ENCODE measurements around the gene SELENOK. TPM values are rescaled to one million over a fixed set of nuclear protein-coding genes. Genes with fewer than 3 reads are reported as not detected.
A peak's percentile ranks its signal among the peaks of the same experiment; 100 is the strongest.

SELENOK gene
- total and polyA plus RNA-seq, 8 donors, result 16.0 to 63.6 (median 28.3) TPM

DNA sequence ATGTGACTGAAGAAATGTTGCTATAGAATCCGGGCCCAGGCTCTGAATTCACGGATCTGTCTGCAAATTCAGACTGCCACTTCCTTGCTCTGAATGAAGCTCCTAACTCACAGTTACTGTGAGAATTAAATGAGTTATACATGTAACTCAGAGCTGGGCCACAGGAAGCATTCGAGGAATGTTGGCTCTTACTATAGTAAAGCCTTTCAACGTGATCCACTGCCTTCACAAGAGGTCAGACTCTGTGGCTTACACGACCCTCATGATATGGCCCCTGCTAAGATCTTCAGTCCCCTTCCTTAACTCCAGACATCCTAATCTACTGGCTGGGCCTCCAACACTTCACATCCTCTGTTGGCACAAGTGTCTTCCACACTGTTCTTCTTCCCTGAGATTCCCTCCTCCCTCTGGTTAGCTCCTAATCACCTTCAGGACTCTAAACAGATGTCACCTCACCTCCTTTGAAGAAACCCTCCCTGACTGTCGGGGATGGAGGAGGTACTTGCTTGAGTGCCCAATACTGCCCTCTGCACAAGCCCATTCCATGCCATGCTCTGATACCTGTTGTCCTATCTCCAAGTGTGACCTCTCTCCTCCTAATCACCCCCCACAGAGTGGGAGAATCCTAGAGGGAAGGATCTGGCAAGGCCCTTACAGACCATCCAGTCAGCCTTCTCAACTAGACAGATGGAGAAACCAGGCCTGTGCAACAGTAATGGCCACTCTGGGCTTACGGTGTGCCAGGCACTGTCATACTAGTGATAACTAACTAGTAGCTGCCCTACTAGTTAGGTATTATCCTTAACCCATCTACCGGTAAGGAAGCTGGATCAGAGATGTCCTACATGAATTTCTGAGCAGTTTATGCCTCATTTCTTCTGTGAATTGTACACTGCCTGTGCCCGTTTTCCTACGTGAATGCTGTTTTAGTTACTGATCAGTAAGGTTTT, 11.0 kb downstream of the SELENOK start:
- WGBS, 2 donors, result 37 to 49% methylated on average over 10 of the region's 10 CpGs
- Histone ChIP-seq H3K9me3 (no peaks in the 10 kb centered on the region), H3K27ac (peak overlapping the region in 2 of 4 donors; percentile 85), H3K27me3 (no peaks in the 10 kb centered on the region), H3K36me3 (peaks cover 0 to 58% (median 31%) of the 10 kb centered on the region in 3 donors), H3K4me3 (peak overlapping the region; percentile 75 to 96 (median 86)), H3K4me1 (peaks cover 0 to 14% (median 0%) of the 10 kb centered on the region in 3 donors)
- TF ChIP-seq CTCF (IDR thresholded peaks at IDR 0.05), result no peak
- DNase-seq (no peak), FAIRE-seq (no peak), ATAC-seq (peak in 1 of 4 donors; percentile 7)
- intact Hi-C loops (cut with DNase I), result no loop called here

DNA sequence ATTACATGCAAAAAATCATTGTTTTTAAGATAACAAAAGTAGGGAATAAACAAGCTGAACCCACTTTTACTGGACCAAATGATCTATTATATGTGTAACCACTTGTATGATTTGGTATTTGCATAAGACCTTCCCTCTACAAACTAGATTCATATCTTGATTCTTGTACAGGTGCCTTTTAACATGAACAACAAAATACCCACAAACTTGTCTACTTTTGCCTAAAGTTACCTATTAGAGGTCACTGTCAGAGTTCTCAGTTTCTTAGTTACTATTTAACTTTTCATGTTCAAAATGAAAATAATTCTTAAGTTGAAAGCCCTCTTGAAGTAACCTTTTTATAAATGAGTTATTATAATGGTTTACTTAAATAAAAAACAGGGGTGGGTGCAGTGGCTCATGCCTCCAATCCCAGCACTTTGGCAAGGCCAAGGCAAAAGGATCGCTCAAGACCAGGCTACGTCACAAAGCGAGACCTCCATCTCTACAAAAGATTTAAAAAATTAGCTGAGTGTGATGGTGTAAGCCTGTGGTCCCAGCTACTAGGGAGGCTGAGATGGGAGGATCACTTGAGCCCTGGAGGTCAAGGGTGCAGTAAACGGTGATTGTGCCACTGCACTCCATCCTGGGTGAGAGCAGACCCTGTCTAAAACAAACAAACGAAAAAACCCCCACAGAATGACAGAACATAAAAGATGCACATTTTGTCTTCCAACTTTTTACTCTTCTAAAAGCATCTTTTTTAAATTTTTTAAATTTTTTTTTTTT, 25.7 kb downstream of the SELENOK start:
- Histone ChIP-seq H3K4me3 (no peak overlapping the region), H3K27me3 (no peaks in the 10 kb centered on the region), H3K4me1 (no peaks in the 10 kb centered on the region), H3K36me3 (peaks cover 0 to 16% (median 14%) of the 10 kb centered on the region in 3 donors), H3K9me3 (no peaks in the 10 kb centered on the region), H3K27ac (no peak overlapping the region)
- intact Hi-C loops (cut with DNase I), result no loop called here
- FAIRE-seq (no peak), DNase-seq (no peak), ATAC-seq (no peak)
- 85 to 86% methylated on average over 5 of the region's 5 CpGs for WGBS, 2 donors
- no peak for TF ChIP-seq CTCF (IDR thresholded peaks at IDR 0.05)

DNA sequence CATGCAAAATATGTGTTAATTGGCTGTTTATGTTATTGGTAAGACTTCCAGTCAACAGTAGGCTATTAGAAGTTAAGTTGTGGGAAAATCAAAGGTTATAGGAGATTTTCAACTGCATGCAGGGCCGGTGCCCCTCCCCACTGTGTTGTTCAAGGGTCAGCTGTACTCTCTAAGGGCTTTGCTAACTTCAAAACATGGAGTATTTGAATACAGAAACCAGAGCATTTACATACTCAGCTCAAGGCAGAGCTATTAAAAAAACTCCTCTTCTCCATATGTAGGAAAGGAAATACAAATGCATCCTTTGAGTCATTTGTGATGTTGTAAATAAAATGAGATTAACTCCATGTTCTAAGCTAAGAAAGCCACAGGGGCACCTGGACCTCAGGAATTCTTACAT, 28.5 kb downstream of the SELENOK start:
- no peak for DNase-seq
- no peak for FAIRE-seq
- H3K36me3 ChIP-seq, result peaks cover 0 to 20% (median 8%) of the 10 kb centered on the region in 3 donors
- no peak for TF ChIP-seq CTCF (IDR thresholded peaks at IDR 0.05)
- no peaks in the 10 kb centered on the region for H3K27me3 ChIP-seq
- no peak overlapping the region for H3K27ac ChIP-seq
- H3K4me1 ChIP-seq, result no peaks in the 10 kb centered on the region
- WGBS, 2 donors, result 92 to 96% methylated on average over 1 of the region's 1 CpG
- no peak overlapping the region for H3K4me3 ChIP-seq
- ATAC-seq, result no peak
- no peaks in the 10 kb centered on the region for H3K9me3 ChIP-seq
- intact Hi-C loops (cut with DNase I), result no loop called here

DNA sequence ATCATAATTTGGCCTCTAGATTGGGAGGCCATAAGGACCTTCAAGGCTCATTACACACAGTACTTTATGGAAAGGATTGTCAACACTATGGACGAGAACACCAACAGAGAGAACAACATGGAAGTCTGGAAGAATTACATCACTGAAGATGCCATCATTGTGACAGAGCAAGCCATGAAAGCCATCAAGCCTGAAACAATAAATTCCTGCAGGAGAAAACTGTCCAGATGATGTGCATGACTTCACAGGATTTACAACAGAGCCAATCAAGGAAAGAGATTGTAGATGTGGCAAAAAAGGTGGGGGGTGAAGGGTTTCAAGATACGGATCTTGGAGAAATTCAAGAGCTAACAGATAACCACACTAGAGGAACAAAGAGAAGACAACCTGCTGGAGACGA, 29.4 kb downstream of the SELENOK start:
- Histone ChIP-seq H3K27me3 (no peaks in the 10 kb centered on the region), H3K9me3 (no peaks in the 10 kb centered on the region), H3K36me3 (peaks cover 0 to 20% (median 8%) of the 10 kb centered on the region in 3 donors), H3K4me3 (no peak overlapping the region), H3K27ac (no peak overlapping the region), H3K4me1 (no peaks in the 10 kb centered on the region)
- WGBS, 2 donors, result 90 to 94% methylated on average over 3 of the region's 3 CpGs
- DNase-seq (no peak), FAIRE-seq (no peak), ATAC-seq (no peak)
- TF ChIP-seq CTCF (IDR thresholded peaks at IDR 0.05), result no peak
- intact Hi-C loops (cut with DNase I), result no loop called here

Data from pancreas (tissue), 10 donors.